ENCODE measurements around the gene TSPAN5.

The TSPAN5 gene

GRCh38 chr4:98682719-98683118 lies 24.3 kb upstream of the TSPAN5 start:
- H3K27ac ChIP-seq = no peak overlapping the region
- TF ChIP-seq CTCF (conservative IDR thresholded peaks at IDR 0.05) (no peak), ZFX (IDR thresholded peaks at IDR 0.05) (no peak)

GRCh38 chr4:98680806-98681205 lies 22.4 kb upstream of the TSPAN5 start:
- TF ChIP-seq CTCF (conservative IDR thresholded peaks at IDR 0.05) (no peak), ZFX (IDR thresholded peaks at IDR 0.05) (no peak)
- no peak overlapping the region for H3K27ac ChIP-seq

- no peak for TF ChIP-seq ZFX (IDR thresholded peaks at IDR 0.05)
- TF ChIP-seq CTCF (conservative IDR thresholded peaks at IDR 0.05) = no peak
These were observed 21.3 kb upstream of the TSPAN5 start for GRCh38 chr4:98679738-98680137.

GRCh38 chr4:98677799-98678198 lies 19.4 kb upstream of the TSPAN5 start:
- no peak overlapping the region for H3K27ac ChIP-seq
- TF ChIP-seq CTCF (conservative IDR thresholded peaks at IDR 0.05) = no peak

More at GRCh38 chr4:98679738-98680137, 21.3 kb upstream of the TSPAN5 start:
- H3K27ac ChIP-seq = no peak overlapping the region

- TF ChIP-seq CTCF (conservative IDR thresholded peaks at IDR 0.05) (no peak), ZFX (IDR thresholded peaks at IDR 0.05) (no peak)
- H3K27ac ChIP-seq = no peak overlapping the region
These were observed 16.2 kb upstream of the TSPAN5 start for GRCh38 chr4:98674404-98675173.

GRCh38 chr4:98673978-98674377 lies 15.6 kb upstream of the TSPAN5 start:
- TF ChIP-seq ZFX (IDR thresholded peaks at IDR 0.05) (no peak), CTCF (conservative IDR thresholded peaks at IDR 0.05) (no peak)

GRCh38 chr4:98673288-98673644 lies 14.9 kb upstream of the TSPAN5 start:
- no peak overlapping the region for H3K27ac ChIP-seq
- TF ChIP-seq ZFX (IDR thresholded peaks at IDR 0.05) (no peak), CTCF (conservative IDR thresholded peaks at IDR 0.05) (no peak)

More at GRCh38 chr4:98673978-98674377, 15.6 kb upstream of the TSPAN5 start:
- H3K27ac ChIP-seq = no peak overlapping the region
